GM12872 (cell line): ENCODE measurements around the gene HSFX2.
"Not testable (repeated sequence)": the region's sequence is repeated elsewhere in the genome, so short reads cannot be mapped to it uniquely, and the experiment has no call there.

Experiments used
- CTCF ChIP-seq: IDR thresholded peaks from 3 replicates; pipeline ENCODE4 v1.5.1; 2011; ENCODE audit warnings: low read depth, mild to moderate bottlenecking, low read length, moderate library complexity; ENCODE audit not compliant: insufficient read depth

The HSFX2 gene

GRCh38 chrX:149595214-149595613 lies at the start of gene HSFX2:
HSFX2 (minus strand) TSS chrX:149595314; CDS start chrX:149594700, 614 bp downstream.
- TF ChIP-seq CTCF, result not testable (repeated sequence)

GRCh38 chrX:149643496-149643895 lies 48.4 kb upstream of the HSFX2 start:
- TF ChIP-seq CTCF, result no peak

- TF ChIP-seq CTCF, result no peak
Observed at GRCh38 chrX:149641835-149642234, 46.7 kb upstream of the HSFX2 start.

GRCh38 chrX:149641432-149641831 lies 46.3 kb upstream of the HSFX2 start:
- no peak for TF ChIP-seq CTCF

GRCh38 chrX:149639568-149639967 lies 44.5 kb upstream of the HSFX2 start:
- TF ChIP-seq CTCF, result no peak

- no peak for TF ChIP-seq CTCF
Observed at GRCh38 chrX:149638860-149639259, 43.7 kb upstream of the HSFX2 start.

GRCh38 chrX:149633511-149633910 lies 38.4 kb upstream of the HSFX2 start:
- no peak for TF ChIP-seq CTCF
